GM12864 (cell line): Measurements from ENCODE around the gene SEL1L.
A peak's percentile ranks its signal among the peaks of the same experiment; 100 is the strongest.
"Not testable (repeated sequence)": the region's sequence is repeated elsewhere in the genome, so short reads cannot be mapped to it uniquely, and the experiment has no call there.

Source experiments
- DNase-seq: peaks from one replicate; pipeline ENCODE4 v3.0.0-alpha.2; 2011; ENCODE audit warnings: low read depth
- H3K4me3 ChIP-seq: 2 replicates; pipeline ENCODE4 v1.5.1; 2011; ENCODE audit warnings: mild to moderate bottlenecking, low read depth, low read length, control low read depth
- TF ChIP-seq, protein P1 (sequence below): IDR thresholded peaks from 2 replicates; pipeline ENCODE4 v1.5.1; 2011; ENCODE audit warnings: low read depth, mild to moderate bottlenecking, moderate library complexity, low read length, control low read depth, inconsistent platforms; ENCODE audit errors: missing control alignments

SEL1L gene

DNA sequence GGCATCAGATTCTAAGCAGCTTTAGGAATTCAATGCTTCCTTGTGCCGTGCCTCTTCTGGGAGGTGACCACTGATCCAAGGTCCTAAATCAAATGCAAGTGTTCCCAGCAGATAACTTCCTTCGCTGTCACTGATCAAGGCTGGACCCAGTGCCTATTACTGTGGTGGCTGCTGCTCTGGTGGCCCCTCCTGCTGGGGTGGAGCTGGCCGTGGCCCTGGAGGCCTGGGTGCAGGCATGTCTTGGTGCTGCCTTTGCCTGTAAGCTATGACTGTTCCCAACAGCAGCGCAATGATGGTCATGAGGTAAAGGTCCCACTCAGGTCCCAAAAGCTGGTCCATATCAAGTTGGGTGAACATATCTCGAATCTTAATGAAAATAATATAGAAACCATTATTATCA lies 56.8 kb downstream of the SEL1L start:
- TF ChIP-seq, protein P1, sequence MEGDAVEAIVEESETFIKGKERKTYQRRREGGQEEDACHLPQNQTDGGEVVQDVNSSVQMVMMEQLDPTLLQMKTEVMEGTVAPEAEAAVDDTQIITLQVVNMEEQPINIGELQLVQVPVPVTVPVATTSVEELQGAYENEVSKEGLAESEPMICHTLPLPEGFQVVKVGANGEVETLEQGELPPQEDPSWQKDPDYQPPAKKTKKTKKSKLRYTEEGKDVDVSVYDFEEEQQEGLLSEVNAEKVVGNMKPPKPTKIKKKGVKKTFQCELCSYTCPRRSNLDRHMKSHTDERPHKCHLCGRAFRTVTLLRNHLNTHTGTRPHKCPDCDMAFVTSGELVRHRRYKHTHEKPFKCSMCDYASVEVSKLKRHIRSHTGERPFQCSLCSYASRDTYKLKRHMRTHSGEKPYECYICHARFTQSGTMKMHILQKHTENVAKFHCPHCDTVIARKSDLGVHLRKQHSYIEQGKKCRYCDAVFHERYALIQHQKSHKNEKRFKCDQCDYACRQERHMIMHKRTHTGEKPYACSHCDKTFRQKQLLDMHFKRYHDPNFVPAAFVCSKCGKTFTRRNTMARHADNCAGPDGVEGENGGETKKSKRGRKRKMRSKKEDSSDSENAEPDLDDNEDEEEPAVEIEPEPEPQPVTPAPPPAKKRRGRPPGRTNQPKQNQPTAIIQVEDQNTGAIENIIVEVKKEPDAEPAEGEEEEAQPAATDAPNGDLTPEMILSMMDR = no peak
- H3K4me3 ChIP-seq = no peak overlapping the region
- no peak for DNase-seq

DNA sequence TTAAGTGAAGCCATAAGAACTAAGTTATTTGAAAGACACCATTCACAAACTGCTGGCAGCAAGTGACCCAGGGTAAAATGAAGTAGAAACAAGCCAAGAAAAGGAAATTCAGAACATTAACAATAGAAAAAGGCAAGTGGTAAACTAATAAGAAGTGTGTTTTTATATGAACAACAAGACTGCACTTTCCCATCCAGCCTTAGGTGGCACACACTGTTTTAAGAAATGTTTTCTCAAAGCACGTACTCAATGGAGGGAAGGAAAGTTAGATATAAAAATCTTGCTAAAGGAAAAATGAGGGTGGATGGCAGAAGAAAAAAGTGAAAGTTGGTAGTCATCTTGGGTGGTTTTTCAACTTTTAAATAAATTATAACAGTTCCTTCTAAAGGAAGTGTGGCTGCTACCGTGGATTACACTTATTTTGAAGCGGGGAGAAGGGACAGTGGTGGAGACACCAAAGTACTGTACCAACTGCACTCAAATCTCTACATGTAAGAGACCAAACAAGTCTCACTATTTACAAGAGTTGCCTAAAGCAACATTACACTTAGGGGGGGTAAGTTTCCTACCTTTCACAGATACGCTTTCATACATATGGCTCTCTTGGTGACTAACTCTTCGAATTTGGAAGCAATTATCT lies 58.8 kb downstream of the SEL1L start:
- TF ChIP-seq, protein P1 = no peak
- no peak overlapping the region for H3K4me3 ChIP-seq

DNA sequence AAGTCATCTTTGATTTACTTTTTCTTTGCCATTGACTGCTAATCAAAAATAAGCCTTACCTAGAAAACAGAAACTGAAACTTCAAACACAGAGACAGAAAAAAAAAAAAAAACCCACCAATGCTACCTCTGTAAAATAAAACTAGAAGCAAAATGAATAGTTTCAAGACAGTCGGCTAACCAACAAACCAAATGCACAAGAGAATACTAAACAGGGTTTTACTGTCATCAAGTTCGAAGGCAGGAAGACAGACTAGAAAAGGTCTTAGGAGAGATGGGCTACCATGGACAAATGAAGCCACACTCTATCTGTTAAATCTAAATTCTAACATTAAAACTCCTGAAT lies 59.5 kb downstream of the SEL1L start:
- no peak overlapping the region for H3K4me3 ChIP-seq
- DNase-seq = peak; percentile 72
- TF ChIP-seq, protein P1 = no peak

More for the DNA sequence above, 58.8 kb downstream of the SEL1L start:
- DNase-seq = no peak

DNA sequence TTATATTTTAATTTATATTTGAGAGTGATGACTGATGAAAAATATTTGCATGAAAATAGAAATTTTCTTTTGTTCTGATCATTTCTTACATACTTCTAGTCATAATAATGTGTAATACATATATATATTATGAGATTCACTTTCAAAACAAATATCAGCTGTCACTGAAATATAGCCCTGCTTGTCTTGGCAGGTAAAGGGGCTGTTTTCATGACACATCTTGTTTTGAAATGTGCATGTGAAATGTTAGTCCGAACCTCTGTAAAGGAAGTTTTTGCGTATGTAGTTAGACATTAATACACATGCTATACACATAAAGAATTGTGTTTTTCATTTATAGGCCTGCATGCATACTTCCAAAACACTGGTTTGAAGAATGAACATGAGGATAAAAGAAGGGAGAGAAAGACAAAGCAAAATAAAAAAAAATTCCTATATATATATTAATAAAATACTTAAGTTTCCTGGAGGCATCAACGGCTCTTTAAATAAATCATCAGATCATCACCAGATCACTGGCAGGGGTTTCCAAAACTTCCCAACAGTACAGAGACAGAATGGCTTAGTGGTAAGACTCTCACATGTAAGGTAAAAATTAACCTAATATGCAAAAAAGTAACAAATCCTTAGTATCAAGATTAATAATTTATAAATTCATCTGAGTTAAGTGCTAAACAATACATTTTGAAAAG lies 60.1 kb downstream of the SEL1L start:
- no peak for DNase-seq
- TF ChIP-seq, protein P1 = no peak
- H3K4me3 ChIP-seq = no peak overlapping the region

DNA sequence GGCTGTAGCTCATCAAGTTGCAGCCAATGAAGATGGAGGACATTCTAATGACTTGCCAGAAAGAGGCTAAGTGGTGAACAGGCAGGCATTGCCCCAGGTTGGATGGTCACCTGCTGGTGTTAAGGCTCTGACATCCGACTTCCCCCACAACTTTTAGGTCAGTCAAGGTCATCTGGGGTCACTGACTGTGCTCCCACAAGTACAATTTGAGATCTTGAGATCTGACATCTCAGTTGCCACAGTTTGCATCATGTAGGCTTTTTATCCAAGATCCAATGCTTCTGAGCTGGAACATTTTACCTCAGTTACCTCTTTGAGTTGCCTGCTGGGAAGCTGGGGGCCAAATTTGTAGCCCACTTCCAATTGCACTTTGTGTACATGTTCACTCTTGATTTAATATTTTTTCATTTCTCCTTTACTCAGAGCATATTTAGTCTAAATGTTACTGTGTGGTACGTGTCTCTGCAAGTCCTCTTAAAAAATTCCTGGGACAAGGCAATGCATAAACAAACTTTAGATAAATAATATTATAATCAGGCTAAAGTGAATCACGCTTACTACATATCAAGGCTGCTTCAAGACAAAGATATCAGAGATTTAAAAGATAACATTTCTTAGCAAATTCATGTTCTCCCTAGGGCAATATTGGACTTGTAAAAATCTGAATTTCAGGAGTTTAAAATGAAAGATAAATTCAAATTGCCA lies 61.4 kb downstream of the SEL1L start:
- H3K4me3 ChIP-seq = no peak overlapping the region
- no peak for DNase-seq
- TF ChIP-seq, protein P1 = no peak

DNA sequence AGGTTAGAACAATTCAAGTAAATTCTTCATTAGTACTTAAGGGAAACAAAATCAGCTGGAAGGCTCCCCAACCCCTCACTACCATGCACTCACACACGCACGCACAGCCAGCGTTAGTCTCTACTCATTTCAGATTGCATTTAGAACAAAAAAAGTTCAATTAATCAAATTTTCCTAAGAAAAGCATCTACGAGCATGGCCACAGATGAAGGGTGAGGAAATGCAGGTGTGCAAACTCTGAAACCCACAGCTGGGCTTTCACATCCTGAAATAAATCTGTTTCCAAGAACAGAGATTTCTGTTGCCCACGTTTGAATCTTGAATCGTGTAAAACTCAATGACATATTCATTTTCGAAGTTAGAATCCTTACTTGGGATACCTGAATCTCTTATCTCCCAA lies 62.6 kb downstream of the SEL1L start:
- DNase-seq = peak; percentile 59
- H3K4me3 ChIP-seq = no peak overlapping the region
- TF ChIP-seq, protein P1 = no peak

DNA sequence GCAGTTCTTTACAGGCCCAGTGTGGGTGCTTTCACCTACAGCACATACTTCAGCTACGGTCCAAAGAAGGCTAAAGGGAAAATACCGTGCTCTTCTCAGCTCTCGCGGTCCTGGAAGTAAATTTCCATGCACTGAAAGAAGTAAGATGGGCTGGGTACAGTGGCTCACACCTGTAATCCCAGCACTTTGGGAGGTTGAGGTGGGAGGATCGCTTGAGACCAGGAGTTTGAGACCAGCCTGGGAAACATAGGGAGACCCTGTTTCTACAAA lies 63.2 kb downstream of the SEL1L start:
- H3K4me3 ChIP-seq, DNase-seq: not testable (repeated sequence)
